ENCODE data around the gene KRTAP10-4.
"Not testable (repeated sequence)": the region's sequence is repeated elsewhere in the genome, so short reads cannot be mapped to it uniquely, and the experiment has no call there.

KRTAP10-4 gene

DNA sequence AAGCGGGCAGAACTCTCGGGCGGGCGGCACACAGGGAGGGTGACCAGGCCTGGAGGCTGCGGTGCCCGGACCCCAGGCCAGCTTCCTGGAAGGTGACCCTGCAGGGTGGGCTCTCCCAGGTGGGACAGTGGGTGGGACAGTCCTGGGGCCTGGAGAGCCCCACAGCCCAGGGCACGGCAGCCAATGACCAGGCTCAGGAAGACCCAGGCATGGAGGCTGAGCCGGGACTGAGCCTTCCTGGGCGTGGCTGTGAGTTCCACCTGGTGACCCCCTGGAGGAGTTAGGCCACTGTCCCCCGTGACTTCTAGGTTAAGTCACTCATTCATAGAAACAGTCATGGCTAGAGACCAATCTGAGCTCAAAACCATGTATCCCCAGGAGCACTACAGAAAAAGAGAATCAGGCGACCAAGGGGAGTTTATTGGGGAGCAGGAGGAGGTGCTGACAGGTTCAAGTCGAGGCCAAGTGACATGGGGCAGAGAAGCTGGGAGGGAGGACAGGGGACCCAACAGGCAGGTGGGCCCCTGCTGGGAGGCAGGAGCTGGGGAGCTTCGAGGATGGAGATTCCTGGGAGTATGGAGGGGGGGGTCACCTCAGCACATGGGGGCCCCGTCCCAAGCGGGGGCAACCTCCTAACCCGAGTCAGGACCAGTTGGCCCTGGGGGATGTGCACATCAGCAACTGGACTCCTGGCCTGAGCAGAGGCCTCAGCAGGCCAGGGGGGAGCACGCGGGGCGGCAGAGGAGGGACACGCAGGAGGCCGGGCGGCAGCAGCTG, 5.7 kb downstream of the KRTAP10-4 start:
- no peak for FAIRE-seq
- DNase-seq (ENCODE audit: insufficient read length, low spot score): no peak
- TF ChIP-seq, protein P1, sequence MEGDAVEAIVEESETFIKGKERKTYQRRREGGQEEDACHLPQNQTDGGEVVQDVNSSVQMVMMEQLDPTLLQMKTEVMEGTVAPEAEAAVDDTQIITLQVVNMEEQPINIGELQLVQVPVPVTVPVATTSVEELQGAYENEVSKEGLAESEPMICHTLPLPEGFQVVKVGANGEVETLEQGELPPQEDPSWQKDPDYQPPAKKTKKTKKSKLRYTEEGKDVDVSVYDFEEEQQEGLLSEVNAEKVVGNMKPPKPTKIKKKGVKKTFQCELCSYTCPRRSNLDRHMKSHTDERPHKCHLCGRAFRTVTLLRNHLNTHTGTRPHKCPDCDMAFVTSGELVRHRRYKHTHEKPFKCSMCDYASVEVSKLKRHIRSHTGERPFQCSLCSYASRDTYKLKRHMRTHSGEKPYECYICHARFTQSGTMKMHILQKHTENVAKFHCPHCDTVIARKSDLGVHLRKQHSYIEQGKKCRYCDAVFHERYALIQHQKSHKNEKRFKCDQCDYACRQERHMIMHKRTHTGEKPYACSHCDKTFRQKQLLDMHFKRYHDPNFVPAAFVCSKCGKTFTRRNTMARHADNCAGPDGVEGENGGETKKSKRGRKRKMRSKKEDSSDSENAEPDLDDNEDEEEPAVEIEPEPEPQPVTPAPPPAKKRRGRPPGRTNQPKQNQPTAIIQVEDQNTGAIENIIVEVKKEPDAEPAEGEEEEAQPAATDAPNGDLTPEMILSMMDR (IDR thresholded peaks at IDR 0.05; ENCODE audit: insufficient read depth, missing control alignments): no peak

DNA sequence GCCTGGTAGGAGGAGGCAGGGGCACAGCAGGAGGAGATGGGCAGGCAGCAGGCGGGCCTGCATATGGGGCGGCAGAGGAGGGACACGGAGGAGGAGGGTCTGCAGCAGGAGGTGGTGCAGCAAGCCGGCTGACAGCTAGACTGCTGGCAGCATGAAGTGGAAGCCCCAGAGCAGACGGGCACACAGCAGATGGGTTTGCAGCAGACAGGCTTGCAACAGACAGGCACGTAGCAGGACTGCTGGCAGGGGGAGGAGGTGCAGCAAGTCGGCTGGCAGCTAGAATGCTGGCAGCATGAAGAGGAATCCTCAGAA, 6.3 kb downstream of the KRTAP10-4 start:
- no peak for DNase-seq (ENCODE audit: insufficient read length, low spot score)
- TF ChIP-seq, protein P1 (IDR thresholded peaks at IDR 0.05; ENCODE audit: insufficient read depth, missing control alignments): no peak
- no peak for FAIRE-seq

DNA sequence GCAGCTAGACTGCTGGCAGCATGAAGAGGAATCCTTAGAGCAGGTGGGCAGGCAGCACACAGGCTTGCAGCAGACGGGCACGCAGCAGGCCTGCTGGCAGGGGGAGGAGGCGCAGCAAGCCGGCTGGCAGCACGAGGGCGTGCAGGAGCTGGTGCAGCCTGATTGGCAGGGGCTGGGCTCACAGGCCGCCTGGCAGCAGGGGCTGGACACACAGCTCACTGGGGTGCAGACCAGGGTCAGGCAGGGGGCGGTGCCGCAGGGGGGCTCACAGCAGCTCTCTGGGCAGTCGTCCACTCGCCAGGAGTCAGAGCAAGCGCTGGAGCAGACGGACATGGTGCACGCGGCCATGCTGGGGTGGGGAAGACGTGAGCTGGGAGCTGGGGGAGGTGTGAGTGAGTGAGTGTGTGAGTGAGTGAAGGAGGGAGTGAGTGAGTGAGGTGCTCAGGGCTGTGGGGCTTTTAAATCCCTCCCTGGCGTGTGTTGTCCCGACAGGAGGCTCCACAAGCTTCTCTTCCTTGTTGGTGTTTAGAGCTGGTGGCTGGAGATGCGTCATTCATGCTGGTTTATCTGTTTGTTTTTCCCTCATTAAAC, 6.8 kb downstream of the KRTAP10-4 start, which contains the start of gene KRTAP10-5:
TSS of gene KRTAP10-5 (minus strand) at position 374 of the 591 bp plus-strand sequence. CDS start at position 348, 26 bp downstream.
- not testable (repeated sequence) for FAIRE-seq; DNase-seq (ENCODE audit: insufficient read length, low spot score)

DNA sequence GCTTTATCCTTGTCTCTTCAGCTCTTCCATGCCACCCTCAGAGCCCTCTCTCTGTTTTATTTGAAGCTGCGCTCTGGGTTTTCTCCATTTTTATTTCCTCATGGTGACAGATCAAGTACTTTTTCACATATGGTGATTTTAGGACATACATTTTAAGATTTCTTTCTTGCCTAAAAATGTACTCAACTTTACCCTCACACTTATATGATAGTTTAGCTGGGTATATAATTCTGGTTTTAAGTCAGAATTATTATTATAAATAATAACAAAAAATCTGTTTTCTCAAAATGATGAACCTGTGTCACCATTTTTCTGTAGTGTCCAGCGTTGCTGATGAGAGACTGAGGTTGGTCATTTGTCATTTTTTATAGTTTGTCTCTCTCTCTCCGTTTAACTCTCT, 7.6 kb downstream of the KRTAP10-4 start:
- TF ChIP-seq, protein P1 (IDR thresholded peaks at IDR 0.05; ENCODE audit: insufficient read depth, missing control alignments): no peak
- DNase-seq (ENCODE audit: insufficient read length, low spot score) (no peak), FAIRE-seq (no peak)

DNA sequence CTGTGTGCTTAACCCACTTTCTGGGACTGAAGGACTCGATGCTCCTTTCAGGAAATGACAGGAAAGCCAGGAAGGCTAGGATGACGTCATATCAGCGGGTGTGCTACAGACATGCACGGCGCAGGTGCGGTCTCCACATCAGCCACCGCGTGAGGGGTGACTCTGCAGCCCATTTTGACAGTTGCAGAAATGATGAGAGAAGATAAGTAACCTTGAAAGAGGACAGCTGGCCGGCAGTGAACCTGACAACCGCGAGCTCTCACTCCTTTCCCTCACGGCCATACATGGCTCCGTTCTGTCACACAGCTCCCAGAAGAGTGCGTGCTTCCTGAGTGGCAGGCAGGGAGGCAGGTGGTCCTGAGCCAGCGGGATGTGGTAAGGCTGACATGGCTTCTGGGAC, 8.5 kb downstream of the KRTAP10-4 start:
- FAIRE-seq (no peak), DNase-seq (ENCODE audit: insufficient read length, low spot score) (no peak)
- TF ChIP-seq, protein P1 (IDR thresholded peaks at IDR 0.05; ENCODE audit: insufficient read depth, missing control alignments): no peak

DNA sequence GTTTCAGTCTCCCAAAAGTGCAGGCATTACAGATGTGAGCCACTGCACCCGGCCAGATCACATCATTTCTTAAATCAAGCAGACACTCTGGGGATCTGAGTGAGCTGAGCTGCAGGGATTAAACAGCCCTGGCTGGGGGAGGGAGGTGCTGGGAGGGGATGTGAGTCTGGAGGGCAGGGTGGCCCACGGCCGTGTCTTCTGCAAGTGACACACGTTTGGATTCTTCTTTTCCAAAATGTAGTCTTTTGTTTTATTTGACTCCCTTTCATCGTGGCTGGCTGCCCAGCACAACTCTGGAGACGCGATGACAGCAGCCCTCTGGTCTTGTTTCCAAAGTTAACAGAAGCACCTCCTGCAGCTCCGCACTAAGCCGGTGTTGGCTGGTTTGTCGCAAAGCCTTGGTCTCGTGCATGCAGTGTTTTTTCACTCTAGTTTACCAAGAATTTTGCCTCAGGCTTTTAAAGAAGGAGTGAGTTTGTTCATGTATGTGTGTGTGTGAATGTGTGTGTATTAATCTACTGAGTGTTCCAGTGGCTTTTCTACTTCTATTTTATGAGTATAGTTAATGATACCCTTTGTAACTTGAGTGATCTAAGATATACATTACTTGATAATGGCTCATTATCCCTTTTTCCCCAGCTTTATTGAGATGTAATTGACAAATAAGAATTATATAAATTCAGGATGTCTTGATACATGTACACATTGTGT, 9.7 kb downstream of the KRTAP10-4 start:
- DNase-seq (ENCODE audit: insufficient read length, low spot score) (no peak), FAIRE-seq (no peak)
- TF ChIP-seq, protein P1 (IDR thresholded peaks at IDR 0.05; ENCODE audit: insufficient read depth, missing control alignments): no peak

DNA sequence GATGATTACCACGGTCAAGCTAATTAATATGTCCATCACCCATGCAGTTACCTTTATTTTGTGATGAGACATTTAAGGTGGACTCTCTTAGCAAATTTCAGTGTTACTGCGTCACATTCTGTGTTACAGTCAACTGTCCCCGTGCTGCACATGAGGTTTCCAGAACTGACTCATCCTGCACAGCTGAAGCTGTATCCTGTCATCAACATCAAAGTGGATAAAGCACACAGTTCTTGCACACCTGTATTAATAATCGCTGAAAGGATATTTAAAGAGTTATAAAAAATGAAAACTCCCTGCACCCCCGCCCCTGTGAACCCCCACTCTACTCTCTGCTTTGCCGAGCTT, 10.2 kb downstream of the KRTAP10-4 start:
- TF ChIP-seq, protein P1 (IDR thresholded peaks at IDR 0.05; ENCODE audit: insufficient read depth, missing control alignments): no peak
- DNase-seq (ENCODE audit: insufficient read length, low spot score) (no peak), FAIRE-seq (no peak)
